ENCODE measurements around the gene IMP4. TPM values are rescaled to one million over a fixed set of nuclear protein-coding genes. Genes with fewer than 3 reads are reported as not detected.

The IMP4 gene
- total and polyA plus RNA-seq, 4 donors = 31.7 to 95.5 (median 61.2) TPM

- 82% methylated on average over 8 of the region's 8 CpGs for WGBS
- Histone ChIP-seq H3K27me3 (ENCODE audit: control insufficient read depth in 4 of 4, insufficient read depth in 4 of 4, low read length in 3 of 4) (no peaks in the 10 kb centered on the region), H3K4me3 (ENCODE audit: low read depth in 1 of 3, low read length in 3 of 3) (no peak overlapping the region), H3K4me1 (ENCODE audit: control insufficient read depth in 4 of 4, insufficient read depth in 4 of 4, low read length in 3 of 4) (peaks cover 3 to 17% (median 10%) of the 10 kb centered on the region in 4 donors), H3K27ac (ENCODE audit: low read depth in 1 of 2, low read length in 2 of 2) (no peak overlapping the region), H3K36me3 (ENCODE audit: control insufficient read depth in 4 of 4, insufficient read depth in 3 of 4, low read depth in 1 of 4, low read length in 3 of 4) (no peaks in the 10 kb centered on the region), H3K9me3 (ENCODE audit: control insufficient read depth in 4 of 4, low read length in 3 of 4) (no peaks in the 10 kb centered on the region), H3K9ac (ENCODE audit: low read depth in 1 of 2, low read length in 2 of 2) (no peak overlapping the region)
- DNase-seq (ENCODE audit: low spot score) = no peak
- TF ChIP-seq HNF4G (IDR thresholded peaks at IDR 0.05) = no peak
- TF ChIP-seq, protein P1, sequence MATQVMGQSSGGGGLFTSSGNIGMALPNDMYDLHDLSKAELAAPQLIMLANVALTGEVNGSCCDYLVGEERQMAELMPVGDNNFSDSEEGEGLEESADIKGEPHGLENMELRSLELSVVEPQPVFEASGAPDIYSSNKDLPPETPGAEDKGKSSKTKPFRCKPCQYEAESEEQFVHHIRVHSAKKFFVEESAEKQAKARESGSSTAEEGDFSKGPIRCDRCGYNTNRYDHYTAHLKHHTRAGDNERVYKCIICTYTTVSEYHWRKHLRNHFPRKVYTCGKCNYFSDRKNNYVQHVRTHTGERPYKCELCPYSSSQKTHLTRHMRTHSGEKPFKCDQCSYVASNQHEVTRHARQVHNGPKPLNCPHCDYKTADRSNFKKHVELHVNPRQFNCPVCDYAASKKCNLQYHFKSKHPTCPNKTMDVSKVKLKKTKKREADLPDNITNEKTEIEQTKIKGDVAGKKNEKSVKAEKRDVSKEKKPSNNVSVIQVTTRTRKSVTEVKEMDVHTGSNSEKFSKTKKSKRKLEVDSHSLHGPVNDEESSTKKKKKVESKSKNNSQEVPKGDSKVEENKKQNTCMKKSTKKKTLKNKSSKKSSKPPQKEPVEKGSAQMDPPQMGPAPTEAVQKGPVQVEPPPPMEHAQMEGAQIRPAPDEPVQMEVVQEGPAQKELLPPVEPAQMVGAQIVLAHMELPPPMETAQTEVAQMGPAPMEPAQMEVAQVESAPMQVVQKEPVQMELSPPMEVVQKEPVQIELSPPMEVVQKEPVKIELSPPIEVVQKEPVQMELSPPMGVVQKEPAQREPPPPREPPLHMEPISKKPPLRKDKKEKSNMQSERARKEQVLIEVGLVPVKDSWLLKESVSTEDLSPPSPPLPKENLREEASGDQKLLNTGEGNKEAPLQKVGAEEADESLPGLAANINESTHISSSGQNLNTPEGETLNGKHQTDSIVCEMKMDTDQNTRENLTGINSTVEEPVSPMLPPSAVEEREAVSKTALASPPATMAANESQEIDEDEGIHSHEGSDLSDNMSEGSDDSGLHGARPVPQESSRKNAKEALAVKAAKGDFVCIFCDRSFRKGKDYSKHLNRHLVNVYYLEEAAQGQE (IDR thresholded peaks at IDR 0.05) = no peak
- no peak for TF ChIP-seq HNF4A (conservative IDR thresholded peaks at IDR 0.05)
- no peak for TF ChIP-seq TAF1 (conservative IDR thresholded peaks at IDR 0.05)
- TF ChIP-seq EGR1 (IDR thresholded peaks at IDR 0.05; ENCODE audit: low read depth in 2 of 2) = no peak
These were observed 45.7 kb downstream of the IMP4 start for GRCh38 chr2:130388221-130388907.

DNA sequence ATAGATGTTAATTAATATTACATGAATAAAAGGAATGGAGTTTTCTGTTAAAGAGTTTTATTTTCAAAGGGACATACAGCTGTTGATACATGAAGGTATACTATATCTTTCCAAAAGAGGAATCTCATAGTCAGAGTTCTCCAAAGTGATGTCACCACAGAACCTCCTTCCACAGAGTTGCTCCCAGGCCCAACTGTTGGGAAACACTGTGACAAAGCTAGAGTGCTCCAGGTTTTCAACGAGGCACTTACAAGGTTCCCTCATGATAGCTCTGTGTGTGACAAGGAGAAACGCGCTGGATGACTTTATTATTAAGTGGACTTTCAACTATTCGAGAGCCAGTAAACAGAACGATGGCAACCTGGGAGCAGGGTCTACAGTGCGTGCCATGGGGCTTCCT lies 46.7 kb downstream of the IMP4 start:
- Histone ChIP-seq H3K4me1 (ENCODE audit: control insufficient read depth in 4 of 4, insufficient read depth in 4 of 4, low read length in 3 of 4) (peaks cover 3 to 17% (median 10%) of the 10 kb centered on the region in 4 donors), H3K9me3 (ENCODE audit: control insufficient read depth in 4 of 4, low read length in 3 of 4) (no peaks in the 10 kb centered on the region)

DNA sequence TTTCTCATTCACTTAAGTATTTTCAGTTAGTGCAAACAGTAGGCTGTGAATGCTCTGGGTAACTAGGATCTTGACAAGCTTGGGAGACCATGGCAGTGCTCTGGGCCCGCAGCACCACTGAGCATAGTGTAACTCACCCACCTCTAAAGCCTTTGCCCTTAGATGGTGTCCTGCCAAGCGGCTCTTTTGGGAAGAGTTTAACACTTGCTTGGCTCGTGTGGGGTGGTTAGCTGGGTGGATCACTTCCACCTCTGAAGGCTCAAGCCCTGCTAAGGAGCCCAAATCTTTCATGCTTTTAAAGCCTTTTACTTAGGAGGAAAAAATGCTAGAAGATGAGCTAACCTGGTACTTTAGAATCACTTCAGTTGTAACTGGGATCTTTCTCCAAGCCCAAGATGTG lies 47.1 kb downstream of the IMP4 start:
- H3K9ac ChIP-seq (ENCODE audit: low read depth in 1 of 2, low read length in 2 of 2) = no peak overlapping the region
- no peaks in the 10 kb centered on the region for H3K36me3 ChIP-seq (ENCODE audit: control insufficient read depth in 4 of 4, insufficient read depth in 3 of 4, low read depth in 1 of 4, low read length in 3 of 4)
- no peak overlapping the region for H3K4me3 ChIP-seq (ENCODE audit: low read depth in 1 of 3, low read length in 3 of 3)
- no peaks in the 10 kb centered on the region for H3K9me3 ChIP-seq (ENCODE audit: control insufficient read depth in 4 of 4, low read length in 3 of 4)
- H3K27me3 ChIP-seq (ENCODE audit: control insufficient read depth in 4 of 4, insufficient read depth in 4 of 4, low read length in 3 of 4) = no peaks in the 10 kb centered on the region
- peaks cover 3 to 17% (median 10%) of the 10 kb centered on the region in 4 donors for H3K4me1 ChIP-seq (ENCODE audit: control insufficient read depth in 4 of 4, insufficient read depth in 4 of 4, low read length in 3 of 4)
- no peak overlapping the region for H3K27ac ChIP-seq (ENCODE audit: low read depth in 1 of 2, low read length in 2 of 2)
- 89% methylated on average over 3 of the region's 3 CpGs for WGBS
- no peak for DNase-seq (ENCODE audit: low spot score)
- no peak for TF ChIP-seq RAD21 (IDR thresholded peaks at IDR 0.05)
- no peak for TF ChIP-seq ATF3 (IDR thresholded peaks at IDR 0.05)
- no peak for TF ChIP-seq EGR1 (IDR thresholded peaks at IDR 0.05; ENCODE audit: low read depth in 2 of 2)
- no peak for TF ChIP-seq NR2F2 (IDR thresholded peaks at IDR 0.05)
- TF ChIP-seq GABPA (IDR thresholded peaks at IDR 0.05 in 1 of 2, conservative IDR thresholded peaks at IDR 0.05 in 1 of 2) = no peak
- TF ChIP-seq SP1 (IDR thresholded peaks at IDR 0.05) = no peak
- no peak for TF ChIP-seq RXRA (IDR thresholded peaks at IDR 0.05)
- no peak for TF ChIP-seq FOXA1 (IDR thresholded peaks at IDR 0.05)
- TF ChIP-seq HNF4A (conservative IDR thresholded peaks at IDR 0.05) = no peak
- no peak for TF ChIP-seq JUND (IDR thresholded peaks at IDR 0.05)
- TF ChIP-seq, protein P1 (IDR thresholded peaks at IDR 0.05) = no peak
- TF ChIP-seq YY1 (IDR thresholded peaks at IDR 0.05) = no peak
- TF ChIP-seq FOXA2 (IDR thresholded peaks at IDR 0.05) = no peak
- TF ChIP-seq, protein P2, sequence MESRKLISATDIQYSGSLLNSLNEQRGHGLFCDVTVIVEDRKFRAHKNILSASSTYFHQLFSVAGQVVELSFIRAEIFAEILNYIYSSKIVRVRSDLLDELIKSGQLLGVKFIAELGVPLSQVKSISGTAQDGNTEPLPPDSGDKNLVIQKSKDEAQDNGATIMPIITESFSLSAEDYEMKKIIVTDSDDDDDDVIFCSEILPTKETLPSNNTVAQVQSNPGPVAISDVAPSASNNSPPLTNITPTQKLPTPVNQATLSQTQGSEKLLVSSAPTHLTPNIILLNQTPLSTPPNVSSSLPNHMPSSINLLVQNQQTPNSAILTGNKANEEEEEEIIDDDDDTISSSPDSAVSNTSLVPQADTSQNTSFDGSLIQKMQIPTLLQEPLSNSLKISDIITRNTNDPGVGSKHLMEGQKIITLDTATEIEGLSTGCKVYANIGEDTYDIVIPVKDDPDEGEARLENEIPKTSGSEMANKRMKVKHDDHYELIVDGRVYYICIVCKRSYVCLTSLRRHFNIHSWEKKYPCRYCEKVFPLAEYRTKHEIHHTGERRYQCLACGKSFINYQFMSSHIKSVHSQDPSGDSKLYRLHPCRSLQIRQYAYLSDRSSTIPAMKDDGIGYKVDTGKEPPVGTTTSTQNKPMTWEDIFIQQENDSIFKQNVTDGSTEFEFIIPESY (IDR thresholded peaks at IDR 0.05) = no peak
- no peak for TF ChIP-seq MAX (IDR thresholded peaks at IDR 0.05)
- no peak for TF ChIP-seq HNF4G (IDR thresholded peaks at IDR 0.05)

More for the DNA sequence above, 46.7 kb downstream of the IMP4 start:
- TF ChIP-seq RXRA (IDR thresholded peaks at IDR 0.05) (no peak), YY1 (IDR thresholded peaks at IDR 0.05) (no peak), HNF4G (IDR thresholded peaks at IDR 0.05) (no peak)
- no peaks in the 10 kb centered on the region for H3K27me3 ChIP-seq (ENCODE audit: control insufficient read depth in 4 of 4, insufficient read depth in 4 of 4, low read length in 3 of 4)
- H3K36me3 ChIP-seq (ENCODE audit: control insufficient read depth in 4 of 4, insufficient read depth in 3 of 4, low read depth in 1 of 4, low read length in 3 of 4) = no peaks in the 10 kb centered on the region
- 93% methylated on average over 6 of the region's 6 CpGs for WGBS
- no peak for DNase-seq (ENCODE audit: low spot score)
- no peak overlapping the region for H3K27ac ChIP-seq (ENCODE audit: low read depth in 1 of 2, low read length in 2 of 2)
- no peak overlapping the region for H3K9ac ChIP-seq (ENCODE audit: low read depth in 1 of 2, low read length in 2 of 2)
- no peak overlapping the region for H3K4me3 ChIP-seq (ENCODE audit: low read depth in 1 of 3, low read length in 3 of 3)
